ENCODE data around the gene TGM3.

Gene TGM3

GRCh38 chr20:2285193-2285592, 10.6 kb upstream of the TGM3 start:
- no peak for DNase-seq

DNA sequence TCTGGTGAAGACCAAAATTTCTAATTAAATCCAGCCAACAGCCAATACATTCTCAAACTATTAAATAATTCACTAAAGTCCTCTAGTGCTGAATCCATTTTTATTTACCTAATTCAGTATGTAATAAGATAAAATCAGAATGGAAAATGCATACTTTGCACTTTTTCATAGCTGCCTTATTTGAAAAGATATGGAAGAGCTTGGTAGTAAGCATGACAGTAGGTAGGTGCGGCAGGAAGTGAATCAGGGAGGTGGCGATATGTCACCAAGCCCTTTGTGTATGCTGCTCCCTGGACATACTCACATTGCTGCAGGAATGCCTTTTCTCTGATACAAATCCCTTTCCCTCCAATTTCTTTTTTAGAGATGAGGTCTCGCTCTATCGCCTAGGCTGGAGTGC, 10.2 kb upstream of the TGM3 start:
- DNase-seq: no peak

GRCh38 chr20:2287504-2287903, 8.3 kb upstream of the TGM3 start:
- no peak for DNase-seq

GRCh38 chr20:2289475-2289874, 6.3 kb upstream of the TGM3 start:
- no peak for DNase-seq

- no peak for DNase-seq
These were observed 5.3 kb upstream of the TGM3 start for GRCh38 chr20:2290486-2290885.

DNA sequence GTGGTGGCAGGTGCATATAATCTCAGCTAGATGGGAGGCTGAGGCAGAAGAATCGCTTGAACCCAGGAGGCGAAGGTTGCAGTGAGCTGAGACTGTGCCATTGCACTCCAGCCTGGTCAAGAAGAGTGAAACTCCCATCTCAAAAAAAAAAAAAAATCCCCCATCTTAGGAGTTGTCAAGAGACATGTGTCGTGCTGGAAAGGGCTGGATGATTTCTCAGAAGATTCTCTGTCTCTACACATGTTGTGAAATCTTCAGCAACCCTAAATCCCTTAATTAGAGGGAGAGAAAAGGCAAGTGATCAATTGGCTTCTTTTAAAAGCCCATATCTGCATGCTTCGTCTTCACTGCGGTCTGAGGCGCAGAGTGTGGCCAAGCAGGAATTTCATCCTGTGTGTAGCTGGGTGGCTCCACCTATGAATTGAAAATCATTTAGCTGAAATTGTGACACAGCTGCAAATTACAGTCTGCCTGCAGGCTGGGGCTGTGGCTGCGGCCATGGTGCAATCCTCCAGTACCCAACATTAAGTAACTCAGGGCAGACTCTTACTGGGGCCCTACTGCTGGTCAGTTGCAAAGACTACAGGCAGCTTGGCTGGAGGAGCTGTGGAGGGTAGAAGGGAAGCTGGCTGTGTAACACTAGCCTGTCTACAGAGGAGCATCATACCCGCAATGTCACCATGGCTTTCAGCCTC, 3.2 kb upstream of the TGM3 start:
- no peak for DNase-seq

GRCh38 chr20:2293486-2293885, 2.3 kb upstream of the TGM3 start:
- DNase-seq: no peak

GRCh38 chr20:2293971-2294370, 1.8 kb upstream of the TGM3 start:
- DNase-seq: no peak

DNA sequence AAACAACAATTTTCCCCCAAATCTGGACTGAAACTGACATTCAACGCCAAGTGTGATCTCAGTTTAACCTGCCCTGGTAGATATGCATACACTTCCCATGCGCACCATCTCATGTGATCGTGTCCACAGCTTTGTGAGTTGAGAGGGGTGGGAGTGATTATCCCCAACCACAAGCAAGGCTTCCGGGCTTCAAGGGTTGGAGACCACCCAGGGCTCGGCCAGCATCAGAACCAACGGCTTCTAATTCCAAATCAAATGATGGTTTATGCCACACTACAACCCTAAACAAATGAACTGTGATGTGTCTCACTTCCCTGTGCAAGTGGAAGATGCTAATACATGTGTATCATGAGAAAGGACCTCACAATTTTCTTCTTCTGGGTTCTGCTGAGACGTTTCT, 515 bp upstream of the TGM3 start:
- no peak for DNase-seq

- DNase-seq: peak; percentile 37
These were observed 939 bp downstream of the TGM3 start for GRCh38 chr20:2296524-2297356.

- DNase-seq: no peak
These were observed 1.5 kb downstream of the TGM3 start for GRCh38 chr20:2297357-2297728.

DNA sequence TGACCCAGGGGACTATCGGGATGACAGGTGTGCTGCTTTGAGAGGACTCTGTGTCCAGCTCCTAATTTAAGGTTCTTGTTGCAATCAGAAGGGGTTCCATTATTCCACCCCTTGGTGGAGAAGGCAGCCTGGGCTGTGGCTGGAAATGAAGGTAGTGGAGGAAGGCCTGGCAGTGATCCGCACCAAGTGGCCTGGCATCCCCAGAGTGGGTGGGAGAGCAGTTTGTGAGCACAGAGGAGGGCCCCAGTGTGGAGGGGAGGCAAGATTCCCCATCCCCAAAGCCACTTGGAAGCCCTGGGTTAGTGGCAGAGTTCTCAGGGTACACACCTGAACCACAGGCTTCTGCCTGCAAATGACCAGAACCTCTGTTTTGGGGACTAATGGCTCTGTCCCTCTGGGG, 2.3 kb downstream of the TGM3 start:
- DNase-seq: no peak

DNA sequence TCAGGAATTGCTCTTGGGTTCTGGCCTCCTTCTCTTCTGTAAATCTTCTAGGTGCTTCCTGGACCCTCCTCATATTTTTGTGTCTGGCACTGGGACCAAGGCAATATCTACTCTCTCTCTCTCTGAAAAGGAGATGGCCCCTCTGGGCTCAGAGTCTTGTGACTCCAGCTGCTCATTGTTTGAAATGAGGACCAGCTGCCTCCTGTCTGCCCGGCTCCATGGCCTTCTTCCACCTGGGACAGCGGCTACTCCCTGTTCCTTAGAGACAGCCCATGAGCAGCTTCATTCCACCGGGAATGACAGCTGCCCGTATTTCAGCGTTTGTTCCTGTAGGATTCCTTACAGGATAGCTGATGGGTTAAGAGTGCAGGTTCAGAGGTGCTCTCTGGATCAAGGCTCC, 2.9 kb downstream of the TGM3 start:
- no peak for DNase-seq

GRCh38 chr20:2299301-2299700, 3.5 kb downstream of the TGM3 start:
- no peak for DNase-seq

GRCh38 chr20:2300002-2300401, 4.2 kb downstream of the TGM3 start:
- no peak for DNase-seq

DNA sequence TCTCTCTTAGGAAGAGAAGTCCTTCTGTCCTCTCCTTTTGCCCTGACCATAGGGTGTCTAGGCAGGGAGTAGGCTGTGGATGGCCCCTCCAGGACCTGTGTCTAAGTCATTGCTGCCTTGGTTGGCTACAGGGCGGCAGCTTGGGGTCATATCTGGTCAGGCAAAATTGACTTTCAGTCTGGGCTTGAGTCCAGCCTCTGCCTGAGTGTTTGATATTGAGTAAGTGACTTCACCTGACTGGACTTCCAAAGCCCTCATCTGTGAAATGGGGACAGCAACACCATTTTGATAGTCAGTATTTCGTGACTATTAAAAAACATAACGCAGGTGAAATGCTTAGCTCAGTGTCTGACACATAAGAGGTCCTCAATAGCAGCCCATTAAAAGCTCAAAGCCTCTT, 4.6 kb downstream of the TGM3 start:
- no peak for DNase-seq

- DNase-seq: no peak
These were observed 5.4 kb downstream of the TGM3 start for GRCh38 chr20:2301164-2301622.

- DNase-seq: no peak
These were observed 6.7 kb downstream of the TGM3 start for GRCh38 chr20:2302384-2303060.

- no peak for DNase-seq
These were observed 7.9 kb downstream of the TGM3 start for GRCh38 chr20:2303673-2304072.

DNA sequence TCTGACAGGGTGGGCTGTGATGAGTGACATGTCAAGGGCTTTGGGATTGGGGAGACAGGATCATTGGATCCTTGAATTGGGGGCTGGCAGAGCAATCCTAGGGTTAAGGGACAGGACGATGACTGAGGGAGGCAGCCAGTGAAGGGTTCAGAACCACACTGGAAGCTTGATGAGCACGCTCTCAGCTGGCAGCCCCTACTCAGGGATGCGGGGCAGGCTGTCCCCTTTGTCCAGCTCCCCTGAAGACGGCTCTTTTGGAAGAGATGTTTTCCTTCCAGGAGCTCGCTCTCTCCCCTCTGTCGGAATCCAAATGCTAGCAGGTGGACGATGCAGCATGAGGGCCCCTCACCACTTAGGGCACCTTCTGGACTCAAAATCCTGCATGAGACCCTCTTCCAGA, 8.4 kb downstream of the TGM3 start:
- DNase-seq: no peak

- DNase-seq: peak; percentile 31
These were observed 9.2 kb downstream of the TGM3 start for GRCh38 chr20:2305029-2305428.

DNA sequence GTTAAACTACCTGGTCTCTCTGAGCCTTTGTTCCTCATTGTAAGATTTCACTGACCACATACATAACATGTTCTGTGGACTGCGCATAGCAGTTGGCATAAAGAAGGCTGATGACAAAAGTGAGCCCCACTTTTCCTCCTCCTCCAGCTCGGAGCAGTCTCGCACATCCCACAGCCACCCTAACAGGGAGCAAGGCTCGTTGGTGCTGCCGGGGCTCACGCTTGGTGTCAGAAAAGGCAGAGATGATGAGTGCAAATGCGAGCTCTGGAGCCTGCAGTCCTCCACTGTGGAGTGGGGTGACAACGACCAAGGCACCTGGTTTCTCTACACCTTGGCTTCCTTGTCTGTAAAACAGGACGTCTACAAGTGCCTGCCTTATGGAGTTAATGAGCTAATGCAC, 9.7 kb downstream of the TGM3 start:
- no peak for DNase-seq

DNA sequence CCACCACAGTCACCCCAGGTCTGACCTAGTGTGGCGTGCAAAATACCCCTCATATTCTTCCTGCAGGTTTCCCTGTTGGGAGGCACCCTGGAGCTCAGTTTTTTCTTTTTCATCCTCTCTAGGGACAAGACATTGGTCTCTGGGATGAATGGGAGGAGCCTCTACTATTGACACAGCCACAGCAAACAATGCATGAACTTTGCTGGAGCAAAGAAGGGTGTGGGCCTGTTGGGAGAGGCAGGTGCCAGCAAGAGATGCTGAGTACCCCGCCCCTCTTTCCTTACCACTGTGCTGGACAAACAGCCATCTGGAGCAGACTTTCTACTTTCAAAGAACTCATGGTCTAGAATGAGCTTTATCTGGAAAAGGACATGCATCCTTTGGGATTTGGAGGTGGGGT, 10.1 kb downstream of the TGM3 start:
- DNase-seq: peak; percentile 99

- no peak for DNase-seq
These were observed 11.3 kb downstream of the TGM3 start for GRCh38 chr20:2307136-2307535.
